ENCODE data around the gene ITGA7. TPM values are rescaled to one million over a fixed set of nuclear protein-coding genes. Genes with fewer than 3 reads are reported as not detected.
A peak's percentile ranks its signal among the peaks of the same experiment; 100 is the strongest.

The ITGA7 gene, protein sequence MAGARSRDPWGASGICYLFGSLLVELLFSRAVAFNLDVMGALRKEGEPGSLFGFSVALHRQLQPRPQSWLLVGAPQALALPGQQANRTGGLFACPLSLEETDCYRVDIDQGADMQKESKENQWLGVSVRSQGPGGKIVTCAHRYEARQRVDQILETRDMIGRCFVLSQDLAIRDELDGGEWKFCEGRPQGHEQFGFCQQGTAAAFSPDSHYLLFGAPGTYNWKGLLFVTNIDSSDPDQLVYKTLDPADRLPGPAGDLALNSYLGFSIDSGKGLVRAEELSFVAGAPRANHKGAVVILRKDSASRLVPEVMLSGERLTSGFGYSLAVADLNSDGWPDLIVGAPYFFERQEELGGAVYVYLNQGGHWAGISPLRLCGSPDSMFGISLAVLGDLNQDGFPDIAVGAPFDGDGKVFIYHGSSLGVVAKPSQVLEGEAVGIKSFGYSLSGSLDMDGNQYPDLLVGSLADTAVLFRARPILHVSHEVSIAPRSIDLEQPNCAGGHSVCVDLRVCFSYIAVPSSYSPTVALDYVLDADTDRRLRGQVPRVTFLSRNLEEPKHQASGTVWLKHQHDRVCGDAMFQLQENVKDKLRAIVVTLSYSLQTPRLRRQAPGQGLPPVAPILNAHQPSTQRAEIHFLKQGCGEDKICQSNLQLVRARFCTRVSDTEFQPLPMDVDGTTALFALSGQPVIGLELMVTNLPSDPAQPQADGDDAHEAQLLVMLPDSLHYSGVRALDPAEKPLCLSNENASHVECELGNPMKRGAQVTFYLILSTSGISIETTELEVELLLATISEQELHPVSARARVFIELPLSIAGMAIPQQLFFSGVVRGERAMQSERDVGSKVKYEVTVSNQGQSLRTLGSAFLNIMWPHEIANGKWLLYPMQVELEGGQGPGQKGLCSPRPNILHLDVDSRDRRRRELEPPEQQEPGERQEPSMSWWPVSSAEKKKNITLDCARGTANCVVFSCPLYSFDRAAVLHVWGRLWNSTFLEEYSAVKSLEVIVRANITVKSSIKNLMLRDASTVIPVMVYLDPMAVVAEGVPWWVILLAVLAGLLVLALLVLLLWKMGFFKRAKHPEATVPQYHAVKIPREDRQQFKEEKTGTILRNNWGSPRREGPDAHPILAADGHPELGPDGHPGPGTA
- total RNA-seq (0.76 TPM), polyA plus RNA-seq (under 1 TPM in 1 of 4 donors, not detected in 3; 0.29 TPM)

DNA sequence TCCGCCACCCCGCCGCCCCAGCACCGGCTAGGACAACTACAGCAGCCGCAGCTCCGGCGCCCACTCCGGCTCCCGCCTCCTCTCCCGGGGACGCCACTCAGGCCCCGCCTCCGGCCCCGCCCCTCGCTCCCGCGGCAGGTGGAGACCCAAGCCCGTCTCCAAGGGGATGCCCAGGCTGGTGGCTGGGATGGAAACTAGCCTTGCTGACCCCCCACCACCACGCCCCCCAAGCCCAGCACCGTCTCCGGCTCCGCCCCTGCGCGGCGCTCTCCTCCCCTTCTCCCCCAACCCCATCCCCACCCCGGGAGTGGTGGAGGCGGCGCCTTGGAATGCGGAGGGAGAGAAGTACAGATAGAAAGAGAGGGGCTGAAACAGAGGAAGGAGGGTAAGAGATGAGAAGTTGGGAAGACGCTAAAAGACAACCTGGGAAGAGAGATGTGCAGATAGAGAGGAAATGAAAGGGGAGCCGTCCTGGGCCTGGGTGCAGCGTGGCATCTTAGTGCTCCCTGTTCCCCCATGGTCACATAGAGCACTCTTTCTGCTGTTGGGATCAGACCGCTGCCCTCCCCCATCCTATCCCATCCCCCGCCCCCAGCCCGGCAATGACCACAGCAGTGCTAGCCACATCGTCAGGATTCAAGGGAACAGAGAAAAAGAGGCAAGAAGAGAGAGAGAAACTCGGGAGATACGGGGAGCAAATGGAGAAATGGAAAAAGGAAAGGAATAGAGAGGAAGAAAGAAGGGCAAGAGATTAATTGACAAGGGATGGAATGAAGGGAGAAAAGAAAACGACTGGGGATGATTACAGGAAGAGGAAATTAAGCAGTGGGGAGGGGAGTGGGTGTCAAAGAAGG lies at the start of gene ITGA7:
ITGA7 (minus strand) TSS at position 64 of the 854 bp plus-strand sequence. CDS start 222 bp downstream, outside the sequence.
- Mint-ChIP-seq H3K27me3 (peaks cover 63% of the 10 kb centered on the region), H3K9me3 (peaks cover 0 to 3% (median 0%) of the 10 kb centered on the region in 7 donors), H3K36me3 (no peaks in the 10 kb centered on the region), H3K4me3 (peak within 1 kb of the TSS; percentile 77 to 93 (median 88)), H3K27ac (peak within 1 kb of the TSS in 1 of 3 donors; percentile 48), H3K4me1 (peaks cover 0 to 20% (median 10%) of the 10 kb centered on the region in 4 donors)
- ATAC-seq (ENCODE audit: low read depth in 2 of 2) (peak; percentile 46 to 54), DNase-seq (peak in 2 of 3 donors; percentile 32 to 65)
- peak within 1 kb of the TSS; percentile 69 for H3K4me3 ChIP-seq (ENCODE audit: low read depth, low read length)
- H3K9me3 ChIP-seq (ENCODE audit: control insufficient read depth in 2 of 2, low read length in 2 of 2): no peaks in the 10 kb centered on the region
- peaks cover 14% of the 10 kb centered on the region for H3K27me3 ChIP-seq (ENCODE audit: control insufficient read depth, insufficient read depth, low read length)
- no peak within 1 kb of the TSS for H3K27ac ChIP-seq (ENCODE audit: insufficient read depth, low read length, poor library complexity, severe bottlenecking)
- H3K36me3 ChIP-seq (ENCODE audit: control insufficient read depth, insufficient read depth, low read length): no peaks in the 10 kb centered on the region
- peaks cover 19% of the 10 kb centered on the region for H3K4me1 ChIP-seq (ENCODE audit: control insufficient read depth, insufficient read depth, low read length, poor library complexity, severe bottlenecking)

DNA sequence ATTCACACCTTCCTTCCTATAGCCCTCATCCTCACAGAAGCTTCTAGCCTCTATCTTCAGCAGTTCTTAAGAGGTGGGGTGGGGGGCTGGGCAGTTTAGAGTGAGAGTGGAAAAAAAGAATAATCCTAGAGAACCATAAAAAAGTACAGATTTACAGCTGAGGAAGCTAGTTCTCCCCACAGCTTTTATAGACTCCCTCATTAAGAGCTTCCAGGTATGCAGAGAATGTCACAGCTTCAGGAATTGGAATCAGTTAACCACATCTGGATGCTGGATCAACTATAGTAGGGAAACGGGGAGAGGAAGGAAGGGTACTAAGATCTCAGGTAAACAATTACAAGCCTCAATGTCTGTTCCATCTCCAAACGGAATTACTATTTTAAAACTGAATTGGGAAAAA lies 47.5 kb upstream of the ITGA7 start:
- Mint-ChIP-seq H3K27me3 (no peaks in the 10 kb centered on the region), H3K4me3 (no peak overlapping the region), H3K9me3 (no peaks in the 10 kb centered on the region), H3K27ac (peak overlapping the region in 1 of 3 donors; percentile 59), H3K36me3 (peaks cover 23% of the 10 kb centered on the region), H3K4me1 (peaks cover 0 to 11% (median 6%) of the 10 kb centered on the region in 4 donors)
- Histone ChIP-seq H3K36me3 (ENCODE audit: control insufficient read depth, insufficient read depth, low read length) (peaks cover 88% of the 10 kb centered on the region), H3K4me1 (ENCODE audit: control insufficient read depth, insufficient read depth, low read length, poor library complexity, severe bottlenecking) (no peaks in the 10 kb centered on the region), H3K27me3 (ENCODE audit: control insufficient read depth, insufficient read depth, low read length) (no peaks in the 10 kb centered on the region), H3K27ac (ENCODE audit: insufficient read depth, low read length, poor library complexity, severe bottlenecking) (no peak overlapping the region), H3K9me3 (ENCODE audit: control insufficient read depth in 2 of 2, low read length in 2 of 2) (no peaks in the 10 kb centered on the region), H3K4me3 (ENCODE audit: low read depth, low read length) (no peak overlapping the region)
- ATAC-seq (ENCODE audit: low read depth in 2 of 2) (no peak), DNase-seq (no peak)

DNA sequence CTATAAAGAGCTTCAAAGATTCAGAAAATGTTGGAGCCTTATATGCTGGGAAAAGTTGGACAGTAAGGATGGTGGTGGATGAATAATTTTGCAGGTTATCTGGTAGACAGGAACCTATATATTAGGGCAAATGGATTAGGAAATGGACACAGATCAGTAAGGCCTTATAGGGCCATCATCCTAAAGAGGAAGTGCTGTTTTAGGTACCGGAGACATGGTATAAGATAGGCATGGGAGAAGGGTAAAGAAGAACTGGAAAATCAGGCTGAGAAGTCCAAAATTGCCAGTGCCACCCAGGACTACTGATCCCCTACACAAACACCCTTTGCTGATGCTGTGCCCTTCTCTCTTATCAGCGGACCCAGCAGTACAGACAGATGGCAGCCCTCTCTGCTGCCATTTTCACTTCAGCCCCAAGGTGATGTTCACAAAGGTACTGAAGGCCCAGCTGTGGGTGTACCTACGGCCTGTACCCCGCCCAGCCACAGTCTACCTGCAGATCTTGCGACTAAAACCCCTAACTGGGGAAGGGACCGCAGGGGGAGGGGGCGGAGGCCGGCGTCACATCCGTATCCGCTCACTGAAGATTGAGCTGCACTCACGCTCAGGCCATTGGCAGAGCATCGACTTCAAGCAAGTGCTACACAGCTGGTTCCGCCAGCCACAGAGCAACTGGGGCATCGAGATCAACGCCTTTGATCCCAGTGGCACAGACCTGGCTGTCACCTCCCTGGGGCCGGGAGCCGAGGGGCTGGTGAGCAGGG lies 40.7 kb upstream of the ITGA7 start:
- H3K4me1 Mint-ChIP-seq: peaks cover 0 to 41% (median 22%) of the 10 kb centered on the region in 4 donors
- peaks cover 10% of the 10 kb centered on the region for H3K36me3 Mint-ChIP-seq
- H3K9me3 ChIP-seq (ENCODE audit: control insufficient read depth in 2 of 2, low read length in 2 of 2): no peaks in the 10 kb centered on the region
- H3K4me1 ChIP-seq (ENCODE audit: control insufficient read depth, insufficient read depth, low read length, poor library complexity, severe bottlenecking): peaks cover 19% of the 10 kb centered on the region
- no peak overlapping the region for H3K4me3 Mint-ChIP-seq
- peaks cover 29% of the 10 kb centered on the region for H3K36me3 ChIP-seq (ENCODE audit: control insufficient read depth, insufficient read depth, low read length)
- H3K4me3 ChIP-seq (ENCODE audit: low read depth, low read length): no peak overlapping the region
- peak overlapping the region; percentile 6 to 88 (median 67) for H3K27ac Mint-ChIP-seq
- DNase-seq (no peak), ATAC-seq (ENCODE audit: low read depth in 2 of 2) (no peak)
- no peaks in the 10 kb centered on the region for H3K27me3 ChIP-seq (ENCODE audit: control insufficient read depth, insufficient read depth, low read length)
- H3K27ac ChIP-seq (ENCODE audit: insufficient read depth, low read length, poor library complexity, severe bottlenecking): no peak overlapping the region
- no peaks in the 10 kb centered on the region for H3K9me3 Mint-ChIP-seq
- no peaks in the 10 kb centered on the region for H3K27me3 Mint-ChIP-seq

DNA sequence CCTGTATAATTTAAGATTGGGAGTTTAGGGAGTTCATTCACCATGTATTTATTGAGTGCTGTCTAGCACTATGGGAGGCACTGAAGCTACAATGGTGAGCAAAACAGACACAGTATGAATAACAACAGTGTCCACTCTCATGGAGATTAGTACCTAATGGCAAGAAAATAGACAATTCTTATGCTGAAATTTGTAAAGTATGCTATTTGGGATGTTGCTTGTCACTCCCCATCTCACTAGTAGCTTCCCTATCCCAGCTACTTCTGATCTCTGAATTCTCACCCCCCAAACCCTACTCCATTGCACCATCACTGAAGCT lies 39.2 kb upstream of the ITGA7 start:
- H3K27me3 Mint-ChIP-seq: no peaks in the 10 kb centered on the region
- H3K27me3 ChIP-seq (ENCODE audit: control insufficient read depth, insufficient read depth, low read length): no peaks in the 10 kb centered on the region
- DNase-seq: no peak
- H3K27ac ChIP-seq (ENCODE audit: insufficient read depth, low read length, poor library complexity, severe bottlenecking): no peak overlapping the region
- H3K4me1 ChIP-seq (ENCODE audit: control insufficient read depth, insufficient read depth, low read length, poor library complexity, severe bottlenecking): peaks cover 19% of the 10 kb centered on the region
- H3K9me3 ChIP-seq (ENCODE audit: control insufficient read depth in 2 of 2, low read length in 2 of 2): no peaks in the 10 kb centered on the region
- H3K4me3 Mint-ChIP-seq: peak overlapping the region in 1 of 4 donors; percentile 74
- no peak for ATAC-seq (ENCODE audit: low read depth in 2 of 2)
- peak overlapping the region in 2 of 3 donors; percentile 22 to 23 for H3K27ac Mint-ChIP-seq
- H3K4me1 Mint-ChIP-seq: peaks cover 0 to 48% (median 24%) of the 10 kb centered on the region in 4 donors
- peaks cover 5% of the 10 kb centered on the region for H3K36me3 Mint-ChIP-seq
- no peaks in the 10 kb centered on the region for H3K9me3 Mint-ChIP-seq
- peaks cover 14% of the 10 kb centered on the region for H3K36me3 ChIP-seq (ENCODE audit: control insufficient read depth, insufficient read depth, low read length)
- H3K4me3 ChIP-seq (ENCODE audit: low read depth, low read length): no peak overlapping the region

DNA sequence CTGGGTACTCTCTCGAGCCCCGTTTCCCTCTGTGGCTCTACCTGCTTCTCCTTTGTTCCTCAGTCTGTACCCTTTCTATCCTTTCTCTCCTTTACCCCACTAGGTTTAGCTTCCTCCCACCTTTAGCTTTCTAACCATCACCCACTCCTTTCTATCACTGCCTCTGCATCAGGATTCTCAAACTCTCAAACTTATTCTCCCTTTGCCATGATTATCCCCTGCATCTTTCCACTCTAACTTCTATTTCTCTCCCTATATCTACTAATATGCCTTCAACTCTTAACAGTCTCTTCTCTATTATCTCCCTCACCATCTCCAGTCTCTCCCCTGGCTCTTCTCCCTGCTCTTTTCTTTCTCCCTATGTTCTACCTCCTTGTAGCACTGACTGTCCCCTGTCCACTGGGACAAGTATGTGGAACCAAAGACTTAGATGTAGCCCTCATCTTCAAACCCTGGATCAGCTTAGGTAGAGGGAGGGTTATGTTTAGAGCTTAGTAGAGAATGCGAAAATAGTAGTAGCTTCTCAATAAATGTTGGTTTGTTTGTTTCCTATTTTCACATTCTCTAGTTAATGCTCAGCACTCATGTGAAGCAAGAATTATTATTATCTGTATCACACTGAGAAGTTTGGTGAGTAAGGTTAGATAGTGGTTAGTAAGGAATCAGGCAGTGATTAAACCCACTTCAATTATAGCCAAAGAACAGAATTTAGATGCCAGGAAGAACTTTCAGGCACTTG lies 38.6 kb upstream of the ITGA7 start:
- Mint-ChIP-seq H3K36me3 (peaks cover 5% of the 10 kb centered on the region), H3K9me3 (no peaks in the 10 kb centered on the region), H3K4me1 (peaks cover 0 to 50% (median 25%) of the 10 kb centered on the region in 4 donors), H3K27ac (peak overlapping the region in 2 of 3 donors; percentile 77 to 79), H3K4me3 (peak overlapping the region; percentile 1 to 74 (median 62)), H3K27me3 (no peaks in the 10 kb centered on the region)
- Histone ChIP-seq H3K4me3 (ENCODE audit: low read depth, low read length) (no peak overlapping the region), H3K4me1 (ENCODE audit: control insufficient read depth, insufficient read depth, low read length, poor library complexity, severe bottlenecking) (peaks cover 19% of the 10 kb centered on the region), H3K27me3 (ENCODE audit: control insufficient read depth, insufficient read depth, low read length) (no peaks in the 10 kb centered on the region), H3K9me3 (ENCODE audit: control insufficient read depth in 2 of 2, low read length in 2 of 2) (no peaks in the 10 kb centered on the region), H3K36me3 (ENCODE audit: control insufficient read depth, insufficient read depth, low read length) (peaks cover 9% of the 10 kb centered on the region), H3K27ac (ENCODE audit: insufficient read depth, low read length, poor library complexity, severe bottlenecking) (no peak overlapping the region)
- no peak for ATAC-seq (ENCODE audit: low read depth in 2 of 2)
- no peak for DNase-seq

DNA sequence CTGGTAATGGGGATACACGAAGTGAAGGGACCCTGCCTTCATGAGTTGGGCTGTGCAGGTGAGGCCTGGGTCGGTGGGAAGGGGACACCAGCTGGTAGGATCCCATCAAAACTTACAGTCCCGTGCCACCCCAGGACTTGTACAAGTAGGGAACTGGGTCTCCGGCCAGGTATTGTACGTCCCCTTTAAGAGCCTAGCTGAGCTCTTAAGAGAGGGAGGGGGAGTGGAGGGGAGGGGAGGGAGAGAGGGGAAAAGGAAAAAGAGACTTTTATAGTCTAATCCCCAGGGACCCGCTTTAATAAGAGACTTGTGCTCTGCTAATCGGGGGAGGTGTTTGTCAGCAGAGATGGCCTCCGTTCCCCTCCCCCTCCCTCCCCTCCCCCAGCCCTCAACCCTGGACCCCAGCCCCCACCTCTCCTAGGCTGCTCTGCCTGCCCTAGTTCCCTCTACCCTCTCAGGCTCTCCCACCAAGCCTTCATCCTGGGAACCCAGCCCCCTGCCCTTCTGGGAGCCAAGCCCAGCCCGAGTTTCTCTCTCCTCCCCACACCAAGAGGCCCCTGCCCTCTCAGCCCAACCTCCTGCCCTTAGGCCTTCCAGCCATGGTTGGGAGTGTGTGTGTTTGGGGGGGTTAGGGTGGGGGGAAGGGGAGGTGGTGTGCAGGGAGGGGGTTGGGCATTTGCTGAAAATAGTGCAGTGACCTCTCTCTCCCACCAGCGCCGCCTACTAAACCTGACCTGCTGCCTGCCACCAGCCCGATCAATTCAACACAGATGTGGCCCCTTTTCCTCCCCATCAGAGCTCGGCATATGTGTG lies 37.9 kb upstream of the ITGA7 start:
- Histone ChIP-seq H3K27ac (ENCODE audit: insufficient read depth, low read length, poor library complexity, severe bottlenecking) (peak overlapping the region; percentile 55), H3K36me3 (ENCODE audit: control insufficient read depth, insufficient read depth, low read length) (peaks cover 2% of the 10 kb centered on the region), H3K9me3 (ENCODE audit: control insufficient read depth in 2 of 2, low read length in 2 of 2) (no peaks in the 10 kb centered on the region), H3K27me3 (ENCODE audit: control insufficient read depth, insufficient read depth, low read length) (no peaks in the 10 kb centered on the region), H3K4me1 (ENCODE audit: control insufficient read depth, insufficient read depth, low read length, poor library complexity, severe bottlenecking) (peaks cover 19% of the 10 kb centered on the region), H3K4me3 (ENCODE audit: low read depth, low read length) (no peak overlapping the region)
- Mint-ChIP-seq H3K9me3 (no peaks in the 10 kb centered on the region), H3K36me3 (peaks cover 5% of the 10 kb centered on the region), H3K27ac (peak overlapping the region; percentile 77 to 88 (median 85)), H3K4me3 (peak overlapping the region; percentile 93 to 97 (median 94)), H3K27me3 (peaks cover 2% of the 10 kb centered on the region), H3K4me1 (peaks cover 0 to 50% (median 25%) of the 10 kb centered on the region in 4 donors)
- ATAC-seq (ENCODE audit: low read depth in 2 of 2) (no peak), DNase-seq (no peak)

All from CD4-positive, CD25-positive, alpha-beta regulatory T cell (primary cell).